GM21515 (cell line): ENCODE measurements around the gene OBSCN.
A peak's percentile ranks its signal among the peaks of the same experiment; 100 is the strongest.

Source experiments
- ATAC-seq: cut with Tn5 transposase; IDR thresholded peaks from one replicate; pipeline ENCODE4 v1.9.1; 2021; ENCODE audit not compliant: unreplicated experiment

OBSCN gene

DNA sequence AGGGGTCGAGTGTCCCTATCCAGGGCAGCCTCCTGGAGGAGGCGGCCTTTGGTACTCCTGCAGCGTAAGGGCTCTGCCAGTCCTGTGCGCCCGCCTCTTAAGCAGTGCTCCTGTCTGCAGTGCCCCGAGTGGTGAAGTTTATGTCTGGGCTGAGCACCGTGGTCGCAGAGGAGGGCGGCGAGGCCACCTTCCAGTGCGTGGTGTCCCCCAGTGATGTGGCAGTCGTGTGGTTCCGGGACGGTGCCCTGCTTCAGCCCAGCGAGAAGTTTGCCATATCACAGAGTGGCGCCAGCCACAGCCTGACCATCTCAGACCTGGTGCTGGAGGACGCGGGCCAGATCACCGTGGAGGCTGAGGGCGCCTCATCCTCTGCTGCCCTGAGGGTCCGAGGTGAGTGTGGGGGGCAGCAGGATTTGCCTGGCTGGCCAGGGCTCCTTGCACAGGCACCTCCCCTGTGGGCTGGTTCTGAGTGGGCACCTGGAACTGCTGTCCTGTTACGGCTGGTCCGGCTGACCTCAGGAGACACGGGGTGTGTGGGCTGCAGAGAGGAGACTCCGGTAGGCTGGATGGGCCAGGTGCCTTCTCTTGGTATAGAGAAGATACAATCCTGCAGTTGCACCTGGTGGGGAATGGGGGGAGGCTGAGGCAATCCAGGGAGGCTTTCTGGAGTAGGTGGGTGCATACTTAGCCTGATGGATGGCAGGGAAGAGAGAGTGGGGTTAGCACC is 66.8 kb downstream of the OBSCN start:
- no peak for ATAC-seq

DNA sequence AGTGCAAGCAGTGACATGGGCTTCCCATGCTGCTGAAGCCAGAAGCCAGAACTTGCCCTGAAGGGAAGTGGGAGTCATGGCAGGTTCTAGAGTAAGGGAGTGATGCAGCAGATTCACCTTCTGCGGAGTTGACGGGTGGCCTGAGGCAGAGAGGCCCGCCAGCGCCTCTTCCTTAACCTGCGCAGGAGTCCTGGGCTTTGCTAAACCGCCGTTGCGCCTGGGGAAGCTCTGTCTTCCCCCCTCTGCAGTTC is 67.3 kb downstream of the OBSCN start:
- no peak for ATAC-seq

DNA sequence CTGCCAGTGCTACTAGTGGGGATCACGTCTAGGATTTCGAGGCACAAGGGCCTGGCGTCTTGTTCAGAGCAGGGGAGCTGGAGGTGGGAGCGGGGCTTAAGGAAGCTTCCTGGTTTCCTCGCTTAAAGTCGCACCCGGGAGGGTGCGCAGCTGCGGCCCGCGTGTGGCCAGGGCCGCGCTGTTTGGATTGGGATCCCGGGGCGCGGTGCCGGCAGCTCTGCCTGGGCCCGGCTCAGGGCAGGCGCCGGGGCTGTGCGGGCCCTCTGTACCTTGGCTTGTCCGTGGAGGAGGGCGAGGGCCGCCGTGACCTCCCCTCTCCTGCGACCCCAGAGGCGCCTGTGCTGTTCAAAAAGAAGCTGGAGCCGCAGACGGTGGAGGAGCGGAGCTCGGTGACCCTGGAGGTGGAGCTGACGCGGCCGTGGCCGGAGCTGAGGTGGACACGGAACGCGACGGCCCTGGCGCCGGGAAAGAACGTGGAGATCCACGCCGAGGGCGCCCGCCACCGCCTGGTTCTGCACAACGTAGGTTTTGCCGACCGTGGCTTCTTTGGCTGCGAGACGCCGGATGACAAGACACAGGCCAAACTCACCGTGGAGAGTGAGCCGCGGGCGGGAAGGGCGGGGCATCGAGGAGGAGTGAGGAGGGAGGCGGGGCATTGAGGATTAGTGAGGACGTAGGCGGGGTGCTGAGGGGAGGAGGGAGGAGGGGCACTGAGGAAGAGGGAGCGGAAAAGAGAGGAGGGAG is 67.8 kb downstream of the OBSCN start:
- peak; percentile 77 for ATAC-seq

DNA sequence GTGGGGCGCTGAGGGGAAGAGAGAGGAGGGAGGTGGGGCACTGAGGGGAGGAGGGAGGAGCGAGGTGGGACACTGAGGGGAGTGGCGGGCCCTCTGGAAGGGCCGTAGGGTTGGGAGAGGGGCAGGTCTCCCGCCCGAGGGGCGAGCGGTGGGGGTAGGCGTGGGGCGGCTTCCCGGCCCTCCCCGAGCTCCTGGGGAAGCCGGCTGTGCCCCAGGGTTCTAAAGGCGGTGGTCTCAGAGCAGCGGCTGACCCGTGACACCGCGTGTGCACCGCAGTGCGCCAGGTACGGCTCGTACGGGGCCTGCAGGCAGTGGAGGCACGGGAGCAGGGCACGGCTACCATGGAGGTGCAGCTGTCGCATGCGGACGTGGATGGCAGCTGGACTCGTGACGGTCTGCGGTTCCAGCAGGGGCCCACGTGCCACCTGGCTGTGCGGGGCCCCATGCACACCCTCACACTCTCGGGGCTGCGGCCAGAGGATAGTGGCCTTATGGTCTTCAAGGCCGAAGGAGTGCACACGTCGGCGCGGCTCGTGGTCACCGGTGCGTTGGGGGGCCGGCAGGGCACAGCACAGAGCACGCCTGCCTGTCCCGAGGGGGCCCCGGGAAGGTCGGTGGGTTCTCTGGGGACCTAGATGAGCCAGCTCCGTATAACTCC is 68.5 kb downstream of the OBSCN start:
- no peak for ATAC-seq

DNA sequence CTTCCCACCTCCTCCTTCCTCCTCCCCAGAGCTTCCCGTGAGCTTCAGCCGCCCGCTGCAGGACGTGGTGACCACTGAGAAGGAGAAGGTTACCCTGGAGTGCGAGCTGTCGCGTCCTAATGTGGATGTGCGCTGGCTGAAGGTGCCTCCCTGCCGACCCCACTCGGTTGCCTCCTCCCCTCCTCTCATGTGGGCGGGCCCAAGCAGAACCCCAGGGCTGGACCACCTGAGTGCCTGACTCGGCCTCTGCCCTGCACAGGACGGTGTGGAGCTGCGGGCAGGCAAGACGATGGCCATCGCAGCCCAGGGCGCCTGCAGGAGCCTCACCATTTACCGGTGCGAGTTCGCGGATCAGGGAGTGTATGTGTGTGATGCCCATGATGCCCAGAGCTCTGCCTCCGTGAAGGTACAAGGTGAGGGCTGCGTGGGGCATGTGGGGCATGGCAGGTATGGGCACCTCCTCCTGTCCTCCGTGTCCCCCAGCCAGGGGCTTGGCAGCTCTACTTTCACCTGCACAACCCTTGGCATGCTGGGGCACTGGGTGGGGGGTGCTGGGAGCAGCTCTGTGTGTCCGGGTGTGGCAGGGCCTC is 69.2 kb downstream of the OBSCN start:
- ATAC-seq, result no peak

DNA sequence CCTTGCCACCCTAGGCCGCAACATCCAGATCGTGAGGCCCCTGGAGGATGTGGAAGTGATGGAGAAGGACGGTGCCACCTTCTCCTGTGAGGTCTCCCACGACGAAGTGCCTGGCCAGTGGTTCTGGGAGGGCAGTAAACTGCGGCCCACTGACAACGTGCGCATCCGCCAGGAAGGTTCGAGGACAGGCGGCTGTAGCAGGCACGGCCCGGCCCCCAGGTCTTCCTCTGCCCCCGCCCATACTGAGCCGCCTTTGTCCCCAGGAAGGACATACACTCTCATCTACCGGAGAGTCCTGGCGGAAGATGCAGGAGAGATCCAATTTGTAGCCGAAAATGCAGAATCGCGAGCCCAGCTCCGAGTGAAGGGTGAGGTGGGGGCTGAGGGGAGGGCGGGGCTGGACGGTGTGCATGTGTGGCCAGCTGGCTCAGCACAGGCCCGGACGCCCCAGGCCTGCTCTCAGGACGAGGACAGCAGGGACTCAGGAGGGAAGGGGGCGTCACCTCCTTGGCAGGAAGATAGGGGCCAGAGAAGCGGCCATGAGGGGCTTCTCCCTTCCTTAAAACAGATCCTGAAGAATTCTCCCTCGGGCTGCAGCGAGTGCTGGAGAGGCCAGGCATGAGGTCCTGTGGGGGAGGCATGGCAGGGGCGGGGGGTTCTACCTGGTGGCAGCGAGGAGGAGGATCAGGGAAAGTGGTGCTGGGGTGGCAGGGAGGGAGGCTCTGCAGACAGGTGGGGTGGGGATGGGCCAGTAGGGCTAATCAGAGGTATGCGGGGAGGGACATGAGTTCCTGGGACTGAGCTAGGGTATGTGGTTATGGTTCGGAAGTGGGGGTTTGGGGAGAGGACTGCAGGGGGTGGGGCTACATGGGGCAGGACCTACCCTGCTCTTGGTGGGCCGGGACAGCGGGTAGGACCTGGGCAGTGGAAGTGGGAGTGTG is 69.9 kb downstream of the OBSCN start:
- ATAC-seq, result no peak

- ATAC-seq, result no peak
Measured at GRCh38 chr1:228278432-228278941, 70.6 kb downstream of the OBSCN start.

DNA sequence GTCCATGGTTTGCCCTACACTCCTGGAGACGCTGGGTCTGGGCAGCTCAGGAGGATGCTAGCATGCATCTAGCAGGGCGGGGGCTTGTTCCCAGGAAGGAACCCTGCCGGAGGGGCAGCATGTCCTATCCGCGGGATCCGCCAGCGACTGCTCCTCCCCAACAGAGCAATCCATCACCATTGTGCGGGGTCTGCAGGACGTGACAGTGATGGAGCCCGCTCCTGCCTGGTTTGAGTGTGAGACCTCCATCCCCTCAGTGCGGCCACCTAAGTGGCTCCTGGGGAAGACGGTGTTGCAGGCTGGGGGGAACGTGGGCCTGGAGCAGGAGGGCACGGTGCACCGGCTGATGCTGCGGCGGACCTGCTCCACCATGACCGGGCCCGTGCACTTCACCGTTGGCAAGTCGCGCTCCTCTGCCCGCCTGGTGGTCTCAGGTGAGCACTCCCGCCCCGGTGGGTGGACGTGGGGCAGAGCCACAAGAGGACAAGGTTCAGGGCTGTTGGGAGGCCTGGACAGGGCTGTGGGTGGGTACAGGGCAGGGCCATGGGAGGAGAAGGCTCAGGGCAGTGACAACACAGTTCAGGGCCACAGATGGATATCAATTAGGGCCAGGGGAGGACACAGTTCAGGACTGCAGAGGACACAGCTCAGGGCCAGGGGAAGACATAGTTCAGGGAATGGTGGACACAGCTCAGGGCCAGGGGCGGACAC is 71.3 kb downstream of the OBSCN start:
- no peak for ATAC-seq

GRCh38 chr1:228279722-228280105 is 71.9 kb downstream of the OBSCN start:
- ATAC-seq, result no peak

DNA sequence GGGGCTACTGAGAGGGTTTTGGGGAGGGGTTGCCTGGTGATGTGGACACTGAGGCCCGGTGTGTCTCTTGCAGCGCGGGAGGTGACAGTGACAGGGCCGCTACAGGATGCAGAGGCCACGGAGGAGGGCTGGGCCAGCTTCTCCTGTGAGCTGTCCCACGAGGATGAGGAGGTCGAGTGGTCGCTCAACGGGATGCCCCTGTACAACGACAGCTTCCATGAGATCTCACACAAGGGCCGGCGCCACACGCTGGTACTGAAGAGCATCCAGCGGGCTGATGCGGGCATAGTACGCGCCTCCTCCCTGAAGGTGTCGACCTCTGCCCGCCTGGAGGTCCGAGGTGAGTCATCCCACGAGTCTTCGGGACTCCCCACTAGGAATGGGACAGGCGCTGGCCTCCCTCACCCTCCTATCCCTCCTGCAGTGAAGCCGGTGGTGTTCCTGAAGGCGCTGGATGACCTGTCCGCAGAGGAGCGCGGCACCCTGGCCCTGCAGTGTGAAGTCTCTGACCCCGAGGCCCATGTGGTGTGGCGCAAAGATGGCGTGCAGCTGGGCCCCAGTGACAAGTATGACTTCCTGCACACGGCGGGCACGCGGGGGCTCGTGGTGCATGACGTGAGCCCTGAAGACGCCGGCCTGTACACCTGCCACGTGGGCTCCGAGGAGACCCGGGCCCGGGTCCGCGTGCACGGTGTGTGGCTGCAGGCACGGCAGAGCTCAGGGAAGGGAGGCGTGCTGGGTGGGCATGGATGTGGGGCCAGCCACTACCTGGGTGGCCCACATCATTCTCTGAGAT is 72.5 kb downstream of the OBSCN start:
- no peak for ATAC-seq

- ATAC-seq, result no peak
Measured at GRCh38 chr1:228280961-228281591, 73.2 kb downstream of the OBSCN start.

DNA sequence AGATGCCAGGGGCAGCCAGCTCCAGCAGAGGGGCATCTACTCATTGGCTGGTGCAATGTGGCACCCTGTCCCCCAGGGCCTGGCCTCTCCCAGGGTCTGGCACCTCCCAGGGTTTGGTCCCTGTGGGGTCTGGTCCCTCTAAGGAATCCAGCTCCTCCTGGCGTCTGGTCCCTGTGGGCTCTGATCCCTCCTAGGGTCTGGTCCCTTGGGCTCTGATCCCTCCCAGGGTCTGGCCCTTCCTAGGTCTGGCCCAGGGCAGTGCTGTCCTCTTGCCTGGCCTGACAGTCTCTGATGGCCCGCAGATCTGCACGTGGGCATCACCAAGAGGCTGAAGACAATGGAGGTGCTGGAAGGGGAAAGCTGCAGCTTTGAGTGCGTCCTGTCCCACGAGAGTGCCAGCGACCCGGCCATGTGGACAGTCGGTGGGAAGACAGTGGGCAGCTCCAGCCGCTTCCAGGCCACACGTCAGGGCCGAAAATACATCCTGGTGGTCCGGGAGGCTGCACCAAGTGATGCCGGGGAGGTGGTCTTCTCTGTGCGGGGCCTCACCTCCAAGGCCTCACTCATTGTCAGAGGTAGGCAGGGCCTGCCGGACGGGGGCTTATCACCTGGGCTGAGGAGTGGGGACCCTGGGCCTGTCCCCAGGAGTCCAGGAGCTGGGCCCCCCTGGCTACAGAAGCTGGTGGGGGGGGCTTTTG is 73.9 kb downstream of the OBSCN start:
- ATAC-seq, result no peak

- no peak for ATAC-seq
Measured at GRCh38 chr1:228282329-228283042, 74.6 kb downstream of the OBSCN start.

- ATAC-seq, result no peak
Measured at GRCh38 chr1:228283043-228283371, 75.2 kb downstream of the OBSCN start.

DNA sequence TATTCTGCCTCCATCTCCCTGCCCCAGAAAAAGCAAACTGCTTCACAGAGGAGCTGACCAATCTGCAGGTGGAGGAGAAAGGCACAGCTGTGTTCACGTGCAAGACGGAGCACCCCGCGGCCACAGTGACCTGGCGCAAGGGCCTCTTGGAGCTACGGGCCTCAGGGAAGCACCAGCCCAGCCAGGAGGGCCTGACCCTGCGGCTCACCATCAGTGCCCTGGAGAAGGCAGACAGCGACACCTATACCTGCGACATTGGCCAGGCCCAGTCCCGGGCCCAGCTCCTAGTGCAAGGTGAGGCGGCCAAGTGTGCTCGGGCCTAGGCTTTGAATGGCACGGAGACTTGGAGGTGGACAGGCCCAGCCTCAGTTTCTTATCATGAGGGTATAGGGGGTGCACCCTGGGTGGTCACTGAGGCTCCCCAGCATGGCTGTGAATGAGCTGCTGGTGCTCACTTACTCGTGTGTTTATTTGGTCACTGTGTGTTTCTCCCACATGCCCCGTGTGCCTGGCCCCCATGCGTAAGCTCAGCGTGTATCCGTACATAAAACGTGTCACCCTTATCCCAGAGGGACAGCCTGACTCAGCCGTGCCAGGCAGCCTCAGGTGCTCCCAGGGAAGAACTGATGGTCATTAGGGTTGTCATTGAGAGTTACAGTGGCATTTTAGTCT is 75.8 kb downstream of the OBSCN start:
- ATAC-seq, result no peak

DNA sequence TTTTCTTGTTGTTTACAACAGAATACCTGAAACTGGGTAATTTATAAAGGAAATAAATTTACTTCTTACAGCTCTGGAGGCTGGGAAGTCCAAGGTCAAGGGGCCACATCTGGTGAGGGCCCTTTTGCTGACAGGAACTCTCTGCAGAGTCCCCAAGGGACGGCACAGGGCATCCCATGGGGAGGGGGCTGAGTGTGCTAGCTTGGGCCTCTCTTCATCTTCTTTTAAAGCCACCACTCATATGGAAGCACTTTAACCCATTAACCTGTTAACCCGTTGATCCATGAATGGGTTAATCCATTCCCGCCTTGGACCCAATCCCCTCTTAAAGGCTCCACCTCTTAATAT is 76.3 kb downstream of the OBSCN start:
- ATAC-seq, result no peak

DNA sequence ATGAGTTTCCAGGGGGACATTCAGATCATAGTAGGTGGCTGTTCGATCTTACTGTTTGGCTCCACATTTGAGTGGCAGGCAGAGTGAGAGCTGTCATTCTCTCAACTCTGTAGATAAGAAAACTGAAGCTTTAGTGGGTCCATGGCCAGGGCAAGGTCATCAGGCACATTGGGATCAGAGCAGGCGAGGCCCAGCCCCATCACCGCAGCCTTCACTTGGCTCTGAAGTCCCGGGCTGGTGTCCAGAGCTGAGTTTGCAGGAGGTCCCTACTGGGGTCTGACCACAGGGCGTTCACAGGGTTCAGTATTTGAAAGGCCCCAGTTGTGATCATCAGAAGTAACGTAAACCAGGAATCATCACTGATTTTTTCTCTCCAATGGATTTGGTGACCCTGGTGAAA is 76.7 kb downstream of the OBSCN start:
- no peak for ATAC-seq
